Measurements from ENCODE around the gene CRYGS.

CRYGS gene

GRCh38 chr3:186524616-186525015 is 19.6 kb downstream of the CRYGS start:
- H3K4me3 ChIP-seq (ENCODE audit: low read length), result no peak overlapping the region
- no peak for DNase-seq (ENCODE audit: low read depth, low spot score)

- H3K4me3 ChIP-seq (ENCODE audit: low read length), result no peak overlapping the region
- DNase-seq (ENCODE audit: low read depth, low spot score), result no peak
These were observed 20.7 kb downstream of the CRYGS start for GRCh38 chr3:186523434-186523833.

- H3K4me3 ChIP-seq (ENCODE audit: low read length), result no peak overlapping the region
These were observed 21.2 kb downstream of the CRYGS start for GRCh38 chr3:186523022-186523421.

GRCh38 chr3:186520957-186521842 is 23.0 kb downstream of the CRYGS start:
- H3K4me3 ChIP-seq (ENCODE audit: low read length), result no peak overlapping the region
- DNase-seq (ENCODE audit: low read depth, low spot score), result no peak

More at GRCh38 chr3:186523022-186523421, 21.2 kb downstream of the CRYGS start:
- DNase-seq (ENCODE audit: low read depth, low spot score), result no peak

- DNase-seq (ENCODE audit: low read depth, low spot score), result no peak
- H3K4me3 ChIP-seq (ENCODE audit: low read length), result no peak overlapping the region
These were observed 23.7 kb downstream of the CRYGS start for GRCh38 chr3:186520431-186520830.

GRCh38 chr3:186519021-186519658 is 25.0 kb downstream of the CRYGS start:
- peak overlapping the region; percentile 39 for H3K4me3 ChIP-seq (ENCODE audit: low read length)
- DNase-seq (ENCODE audit: low read depth, low spot score), result peak; percentile 94

- DNase-seq (ENCODE audit: low read depth, low spot score), result no peak
These were observed 27.0 kb downstream of the CRYGS start for GRCh38 chr3:186517218-186517617.

GRCh38 chr3:186516646-186517045 is 27.5 kb downstream of the CRYGS start:
- H3K4me3 ChIP-seq (ENCODE audit: low read length), result no peak overlapping the region
- DNase-seq (ENCODE audit: low read depth, low spot score), result peak; percentile 69

More at GRCh38 chr3:186517218-186517617, 27.0 kb downstream of the CRYGS start:
- H3K4me3 ChIP-seq (ENCODE audit: low read length), result no peak overlapping the region

- DNase-seq (ENCODE audit: low read depth, low spot score), result peak; percentile 82
- H3K4me3 ChIP-seq (ENCODE audit: low read length), result no peak overlapping the region; the same call in 1 of the 2 replicates
These were observed 29.1 kb downstream of the CRYGS start for GRCh38 chr3:186515125-186515524.

- peak; percentile 58 for DNase-seq (ENCODE audit: low read depth, low spot score)
- H3K4me3 ChIP-seq (ENCODE audit: low read length), result no peak overlapping the region
These were observed 29.7 kb downstream of the CRYGS start for GRCh38 chr3:186514296-186515002.

- H3K4me3 ChIP-seq (ENCODE audit: low read length), result no peak overlapping the region
- DNase-seq (ENCODE audit: low read depth, low spot score), result no peak
These were observed 30.8 kb downstream of the CRYGS start for GRCh38 chr3:186513386-186513785.

- DNase-seq (ENCODE audit: low read depth, low spot score), result no peak
- no peak overlapping the region for H3K4me3 ChIP-seq (ENCODE audit: low read length)
These were observed 31.4 kb downstream of the CRYGS start for GRCh38 chr3:186512570-186513302.

- DNase-seq (ENCODE audit: low read depth, low spot score), result no peak
- no peak overlapping the region for H3K4me3 ChIP-seq (ENCODE audit: low read length)
These were observed 32.5 kb downstream of the CRYGS start for GRCh38 chr3:186511702-186512101.

GRCh38 chr3:186511245-186511644 is 32.9 kb downstream of the CRYGS start:
- H3K4me3 ChIP-seq (ENCODE audit: low read length), result no peak overlapping the region
- no peak for DNase-seq (ENCODE audit: low read depth, low spot score)

- no peak for DNase-seq (ENCODE audit: low read depth, low spot score)
- H3K4me3 ChIP-seq (ENCODE audit: low read length), result no peak overlapping the region
These were observed 33.7 kb downstream of the CRYGS start for GRCh38 chr3:186510374-186511079.

GRCh38 chr3:186509423-186509822 is 34.8 kb downstream of the CRYGS start:
- no peak overlapping the region for H3K4me3 ChIP-seq (ENCODE audit: low read length)
- no peak for DNase-seq (ENCODE audit: low read depth, low spot score)

GRCh38 chr3:186506857-186507256 is 37.3 kb downstream of the CRYGS start:
- H3K4me3 ChIP-seq (ENCODE audit: low read length), result no peak overlapping the region
- no peak for DNase-seq (ENCODE audit: low read depth, low spot score)

- H3K4me3 ChIP-seq (ENCODE audit: low read length), result no peak overlapping the region
- DNase-seq (ENCODE audit: low read depth, low spot score), result no peak
These were observed 37.9 kb downstream of the CRYGS start for GRCh38 chr3:186506191-186506739.
